ENCODE data around the gene PLEKHA5. TPM values are rescaled to one million over a fixed set of nuclear protein-coding genes. Genes with fewer than 3 reads are reported as not detected.

PLEKHA5 gene
- total and polyA plus RNA-seq, 2 experiments from 2014 or later, result 82.8 to 112 TPM

GRCh38 chr12:19209661-19210060 is 80.1 kb downstream of the PLEKHA5 start (continued):
- TF ChIP-seq REST (IDR thresholded peaks at IDR 0.05; ENCODE audit: unreplicated experiment), result no peak

- Mint-ChIP-seq H3K27ac (no peak overlapping the region; the same call in 1 of the 2 replicates), H3K36me3 (ENCODE audit: low read depth) (peaks cover 32% of the 10 kb centered on the region), H3K4me1 (peaks cover 6% of the 10 kb centered on the region; the same call in 2 of the 3 replicates), H3K27me3 (ENCODE audit: insufficient read depth, low read depth, poor library complexity) (no peaks in the 10 kb centered on the region), H3K9me3 (no peaks in the 10 kb centered on the region; the same call in 2 of the 3 replicates), H3K4me3 (no peak overlapping the region)
- H3K27ac ChIP-seq (ENCODE audit: low read depth), result no peak overlapping the region; the same call in 1 of the 2 replicates
- H3K27me3 ChIP-seq (ENCODE audit: insufficient read depth), result no peaks in the 10 kb centered on the region
- no peaks in the 10 kb centered on the region for H3K9me2 ChIP-seq (ENCODE audit: insufficient read depth)
- ATAC-seq (no peak), DNase-seq (ENCODE audit: low spot score) (no peak)
- H2AFZ ChIP-seq, result no peak overlapping the region
- peaks cover 11% of the 10 kb centered on the region; the same call in 1 of the 2 replicates for H4K20me1 ChIP-seq (replicated peaks; ENCODE audit: insufficient read depth)
- H3F3A ChIP-seq (replicated peaks; ENCODE audit: low read depth), result no peaks in the 10 kb centered on the region
- H3K4me1 ChIP-seq (ENCODE audit: insufficient read depth), result peaks cover 28% of the 10 kb centered on the region
- H3K36me3 ChIP-seq (ENCODE audit: insufficient read depth), result no peaks in the 10 kb centered on the region; the same call in 1 of the 2 replicates
- peaks cover 98% of the 10 kb centered on the region for H3K79me2 ChIP-seq (replicated peaks; ENCODE audit: insufficient read depth)
- H3K4me3 ChIP-seq, result no peak overlapping the region
- H3K4me2 ChIP-seq, result no peak overlapping the region
- TF ChIP-seq CTCF (conservative IDR thresholded peaks at IDR 0.05; ENCODE audit: low read depth in 2 of 2) (no peak), REST (IDR thresholded peaks at IDR 0.05; ENCODE audit: unreplicated experiment) (no peak), EZH2phosphoT487 (IDR thresholded peaks at IDR 0.05; ENCODE audit: unreplicated experiment) (no peak), ETS1 (IDR thresholded peaks at IDR 0.05) (no peak), JUNB (IDR thresholded peaks at IDR 0.05; ENCODE audit: unreplicated experiment) (no peak), EZH2 (IDR thresholded peaks at IDR 0.05; ENCODE audit: low read depth, unreplicated experiment) (no peak), POLR2AphosphoS5 (IDR thresholded peaks at IDR 0.05; ENCODE audit: low read depth) (no peak), ZNF462 (CRISPR knock-in tag; IDR thresholded peaks at IDR 0.05) (no peak)
Measured at GRCh38 chr12:19211802-19212201, 82.3 kb downstream of the PLEKHA5 start.

Data from GM23338 (cell line).